ENCODE results near the gene PTGES. TPM values are rescaled to one million over a fixed set of nuclear protein-coding genes. Genes with fewer than 3 reads are reported as not detected.
"Not testable (repeated sequence)": the region's sequence is repeated elsewhere in the genome, so short reads cannot be mapped to it uniquely, and the experiment has no call there.

PTGES gene
- total and polyA plus RNA-seq, 7 donors: 0.32 to 0.68 (median 0.40) TPM

DNA sequence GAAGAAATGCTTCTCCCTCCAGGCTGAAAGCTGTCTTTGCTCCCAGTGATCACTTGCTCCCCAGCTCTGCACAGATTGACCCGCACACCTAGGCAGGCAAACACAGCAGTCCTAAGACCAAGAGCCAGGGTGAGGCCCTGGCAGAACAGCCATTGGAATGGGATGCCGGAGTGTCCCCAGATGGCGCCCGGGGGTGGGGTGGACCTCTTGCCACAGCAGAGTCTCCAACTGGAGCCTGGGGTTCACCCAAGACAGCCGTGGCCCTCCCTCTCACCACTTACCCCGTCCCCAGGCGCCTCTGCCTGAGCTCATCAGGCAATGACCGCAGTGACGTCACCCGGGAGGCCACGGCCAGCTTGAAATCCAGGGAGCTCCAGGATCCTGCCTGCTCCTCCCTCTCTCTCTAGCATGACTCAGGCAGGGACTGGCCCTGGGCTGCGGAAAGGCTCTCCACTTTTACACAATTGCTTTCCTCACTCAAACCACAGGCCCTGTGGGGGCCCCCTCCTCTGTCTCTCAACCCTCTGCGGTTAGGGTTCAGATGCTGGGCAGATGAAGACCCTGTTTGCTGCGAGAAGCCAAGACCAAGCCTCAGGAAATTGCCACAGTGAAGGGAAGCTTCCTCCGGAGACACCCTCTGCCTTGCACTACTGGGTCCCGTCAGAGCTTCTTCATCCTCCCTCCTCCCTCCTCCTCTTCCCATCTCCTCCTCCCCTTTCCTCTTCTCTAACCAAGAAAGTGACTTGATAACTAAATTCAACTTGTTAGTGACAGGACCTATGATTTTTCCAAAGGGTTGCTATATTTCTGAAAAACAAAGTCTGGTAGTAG, 24.3 kb upstream of the PTGES start:
- TF ChIP-seq, protein P1, sequence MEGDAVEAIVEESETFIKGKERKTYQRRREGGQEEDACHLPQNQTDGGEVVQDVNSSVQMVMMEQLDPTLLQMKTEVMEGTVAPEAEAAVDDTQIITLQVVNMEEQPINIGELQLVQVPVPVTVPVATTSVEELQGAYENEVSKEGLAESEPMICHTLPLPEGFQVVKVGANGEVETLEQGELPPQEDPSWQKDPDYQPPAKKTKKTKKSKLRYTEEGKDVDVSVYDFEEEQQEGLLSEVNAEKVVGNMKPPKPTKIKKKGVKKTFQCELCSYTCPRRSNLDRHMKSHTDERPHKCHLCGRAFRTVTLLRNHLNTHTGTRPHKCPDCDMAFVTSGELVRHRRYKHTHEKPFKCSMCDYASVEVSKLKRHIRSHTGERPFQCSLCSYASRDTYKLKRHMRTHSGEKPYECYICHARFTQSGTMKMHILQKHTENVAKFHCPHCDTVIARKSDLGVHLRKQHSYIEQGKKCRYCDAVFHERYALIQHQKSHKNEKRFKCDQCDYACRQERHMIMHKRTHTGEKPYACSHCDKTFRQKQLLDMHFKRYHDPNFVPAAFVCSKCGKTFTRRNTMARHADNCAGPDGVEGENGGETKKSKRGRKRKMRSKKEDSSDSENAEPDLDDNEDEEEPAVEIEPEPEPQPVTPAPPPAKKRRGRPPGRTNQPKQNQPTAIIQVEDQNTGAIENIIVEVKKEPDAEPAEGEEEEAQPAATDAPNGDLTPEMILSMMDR (IDR thresholded peaks at IDR 0.05): no peak
- H3K27me3 ChIP-seq (ENCODE audit: insufficient read depth in 3 of 3, low read length in 2 of 3): peaks cover 0 to 20% (median 0%) of the 10 kb centered on the region in 3 donors
- H3K36me3 ChIP-seq (ENCODE audit: insufficient read depth in 1 of 2, low read depth in 1 of 2): no peaks in the 10 kb centered on the region
- intact Hi-C loops (cut with DNase I): no loop called here
- WGBS, 3 donors: 14 to 19% (median 16%) methylated on average over 14 to 16 of the region's 16 CpGs
- H3K4me1 ChIP-seq: no peaks in the 10 kb centered on the region
- peak; percentile 90 to 94 (median 93) for ATAC-seq
- H3K27ac ChIP-seq: peak overlapping the region; percentile 18
- no peaks in the 10 kb centered on the region for H3K9me3 ChIP-seq
- peak; percentile 96 to 97 for DNase-seq
- peak overlapping the region; percentile 4 for H3K4me3 ChIP-seq

DNA sequence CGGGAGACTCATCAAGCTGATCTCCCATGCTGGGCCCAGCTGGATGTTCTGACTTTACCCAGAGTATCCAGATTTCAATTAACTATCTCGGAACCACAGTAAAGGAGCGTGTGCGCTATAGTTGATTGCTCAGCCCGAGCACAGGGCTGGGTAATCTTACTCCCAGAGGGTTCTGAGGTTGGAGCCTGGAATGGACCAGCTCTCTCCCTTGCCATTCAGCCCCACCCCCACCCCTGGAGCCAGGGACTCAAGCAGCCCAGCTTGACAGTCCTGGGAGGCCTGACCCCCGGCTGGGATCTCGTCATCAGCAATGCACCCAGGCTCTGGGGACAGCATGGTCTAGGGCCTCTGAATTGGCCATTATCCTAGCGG, 23.7 kb upstream of the PTGES start:
- 64 to 73% (median 68%) methylated on average over 8 of the region's 8 CpGs for WGBS, 3 donors
- ATAC-seq: peak in 3 of 4 donors; percentile 11 to 37 (median 14)
- intact Hi-C loops (cut with DNase I): no loop called here
- H3K27me3 ChIP-seq (ENCODE audit: insufficient read depth in 3 of 3, low read length in 2 of 3): peaks cover 0 to 22% (median 0%) of the 10 kb centered on the region in 3 donors
- H3K27ac ChIP-seq: no peak overlapping the region
- H3K4me3 ChIP-seq: no peak overlapping the region
- peak in 1 of 2 donors; percentile 60 for DNase-seq
- no peaks in the 10 kb centered on the region for H3K4me1 ChIP-seq
- H3K9me3 ChIP-seq: no peaks in the 10 kb centered on the region
- TF ChIP-seq, protein P1 (IDR thresholded peaks at IDR 0.05): no peak
- H3K36me3 ChIP-seq (ENCODE audit: insufficient read depth in 1 of 2, low read depth in 1 of 2): no peaks in the 10 kb centered on the region

DNA sequence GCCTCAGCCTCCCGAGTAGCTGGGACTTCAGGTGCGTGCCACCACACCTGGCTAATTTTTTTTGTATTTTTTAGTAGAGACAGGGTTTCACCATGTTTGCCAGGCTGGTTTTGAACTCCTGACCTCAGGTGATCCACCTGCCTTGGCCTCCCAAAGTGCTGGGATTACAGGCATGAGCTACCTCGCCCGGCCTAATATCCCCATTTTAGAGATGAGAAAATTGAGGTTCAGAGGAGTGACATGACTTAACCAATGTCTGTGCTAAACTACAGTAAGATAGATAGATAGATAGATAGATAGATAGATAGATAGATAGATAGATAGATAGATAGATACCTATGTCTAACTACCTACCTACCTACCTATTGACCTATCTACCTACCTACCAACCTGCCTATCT, 23.3 kb upstream of the PTGES start:
- H3K27ac ChIP-seq; DNase-seq; H3K36me3 ChIP-seq (ENCODE audit: insufficient read depth in 1 of 2, low read depth in 1 of 2); intact Hi-C loops (cut with DNase I); ATAC-seq; H3K9me3 ChIP-seq; H3K4me1 ChIP-seq; H3K4me3 ChIP-seq: not testable (repeated sequence)
- H3K27me3 ChIP-seq (ENCODE audit: insufficient read depth in 3 of 3, low read length in 2 of 3): peaks cover 0 to 22% (median 0%) of the 10 kb centered on the region in 3 donors
- WGBS, 3 donors: 82 to 91% (median 86%) methylated on average over 4 of the region's 4 CpGs

DNA sequence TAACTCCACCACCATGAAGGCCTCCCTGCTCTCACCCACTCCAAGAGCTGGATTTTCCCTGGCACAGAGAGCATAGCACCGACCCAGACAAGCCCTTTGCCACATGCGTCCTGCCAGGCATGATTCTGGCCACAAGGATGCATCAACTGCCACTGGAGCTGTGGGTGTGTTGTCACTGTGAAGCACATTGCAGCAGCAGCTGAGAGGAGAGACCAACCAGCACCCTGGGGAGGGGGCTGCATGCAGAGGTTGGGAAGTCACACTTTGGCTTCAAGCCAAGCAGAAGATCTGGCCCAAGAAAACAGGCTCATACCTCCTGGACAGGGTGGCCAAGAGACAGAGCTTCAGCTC, 22.6 kb upstream of the PTGES start:
- H3K27me3 ChIP-seq (ENCODE audit: insufficient read depth in 3 of 3, low read length in 2 of 3): peaks cover 0 to 22% (median 0%) of the 10 kb centered on the region in 3 donors
- no peak overlapping the region for H3K4me3 ChIP-seq
- WGBS, 3 donors: 19 to 28% (median 27%) methylated on average over 2 of the region's 2 CpGs
- no peak for ATAC-seq
- no peaks in the 10 kb centered on the region for H3K4me1 ChIP-seq
- intact Hi-C loops (cut with DNase I): no loop called here
- no peaks in the 10 kb centered on the region for H3K36me3 ChIP-seq (ENCODE audit: insufficient read depth in 1 of 2, low read depth in 1 of 2)
- TF ChIP-seq, protein P1 (IDR thresholded peaks at IDR 0.05): no peak
- H3K27ac ChIP-seq: no peak overlapping the region
- no peaks in the 10 kb centered on the region for H3K9me3 ChIP-seq
- DNase-seq: no peak

DNA sequence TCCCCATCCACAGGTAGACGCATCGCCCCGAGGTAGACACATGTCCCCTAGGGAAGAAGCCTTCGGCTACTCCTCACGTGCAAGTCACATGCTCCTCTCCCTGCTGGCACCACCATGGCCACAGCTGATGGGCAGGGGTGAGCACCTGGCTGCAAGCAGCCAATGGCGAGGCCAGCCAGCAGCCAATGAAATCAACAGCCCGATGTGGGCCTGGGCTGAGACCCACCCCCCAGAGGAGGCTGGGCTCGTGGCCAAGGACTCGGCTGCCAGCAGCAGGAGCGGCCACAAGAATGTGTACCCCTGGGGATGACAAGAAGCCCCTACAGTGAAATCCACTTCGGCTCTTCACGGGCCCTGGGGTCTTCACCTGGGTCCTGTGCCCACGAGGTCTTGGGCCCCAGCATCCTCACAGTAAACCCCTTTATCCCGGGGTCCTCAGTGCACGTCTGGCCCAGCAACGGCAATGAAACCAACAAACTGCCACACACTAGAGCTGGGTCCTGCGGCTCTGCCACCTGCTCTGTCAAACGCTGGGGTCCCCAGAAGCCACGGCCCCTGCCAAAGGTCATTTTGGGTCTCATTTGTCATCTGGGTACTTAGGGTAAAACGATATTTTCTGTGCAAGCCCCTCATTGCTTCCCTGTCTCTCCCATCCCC, 22.1 kb upstream of the PTGES start:
- Histone ChIP-seq H3K4me3 (no peak overlapping the region), H3K27ac (no peak overlapping the region), H3K27me3 (ENCODE audit: insufficient read depth in 3 of 3, low read length in 2 of 3) (peaks cover 0 to 22% (median 0%) of the 10 kb centered on the region in 3 donors), H3K4me1 (no peaks in the 10 kb centered on the region), H3K36me3 (ENCODE audit: insufficient read depth in 1 of 2, low read depth in 1 of 2) (no peaks in the 10 kb centered on the region), H3K9me3 (no peaks in the 10 kb centered on the region)
- DNase-seq: no peak
- 40 to 46% (median 41%) methylated on average over 20 of the region's 20 CpGs for WGBS, 3 donors
- TF ChIP-seq, protein P1 (IDR thresholded peaks at IDR 0.05): no peak
- intact Hi-C loops (cut with DNase I): no loop called here
- ATAC-seq: no peak

Measured in psoas muscle (tissue), 8 donors.